Stimulated activated memory B cell treated with anti-CD40 and anti-IgM and Interleukin-4, amounts not matched to agents 10 μg/mL and 1 μg/mL and 100 μg/mL, for 72 hours (primary cell): ENCODE data around the gene PRTN3.

ENCODE experiments used
- ATAC-seq: fragments of 150-1000 bp; cut with Tn5 transposase; 2 replicates; pipeline ENCODE4 v1.10.0; 2021
- H3K27ac Mint-ChIP-seq: one replicate; pipeline ENCODE4 v1.8.0; 2022; ENCODE audit warnings: mild to moderate bottlenecking, mixed read lengths
- H3K27me3 Mint-ChIP-seq: one replicate; pipeline ENCODE4 v1.8.0; 2022; ENCODE audit warnings: mixed read lengths
- H3K36me3 Mint-ChIP-seq: one replicate; pipeline ENCODE4 v1.8.0; 2022; ENCODE audit warnings: mixed read lengths
- H3K4me1 Mint-ChIP-seq: one replicate; pipeline ENCODE4 v1.8.0; 2022; ENCODE audit warnings: mixed read lengths
- H3K4me3 Mint-ChIP-seq: one replicate; pipeline ENCODE4 v1.8.0; 2022; ENCODE audit warnings: mild to moderate bottlenecking, moderate library complexity, mixed read lengths
- H3K9me3 Mint-ChIP-seq: one replicate; pipeline ENCODE4 v1.8.0; 2022; ENCODE audit warnings: mixed read lengths

Gene PRTN3, protein sequence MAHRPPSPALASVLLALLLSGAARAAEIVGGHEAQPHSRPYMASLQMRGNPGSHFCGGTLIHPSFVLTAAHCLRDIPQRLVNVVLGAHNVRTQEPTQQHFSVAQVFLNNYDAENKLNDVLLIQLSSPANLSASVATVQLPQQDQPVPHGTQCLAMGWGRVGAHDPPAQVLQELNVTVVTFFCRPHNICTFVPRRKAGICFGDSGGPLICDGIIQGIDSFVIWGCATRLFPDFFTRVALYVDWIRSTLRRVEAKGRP

DNA sequence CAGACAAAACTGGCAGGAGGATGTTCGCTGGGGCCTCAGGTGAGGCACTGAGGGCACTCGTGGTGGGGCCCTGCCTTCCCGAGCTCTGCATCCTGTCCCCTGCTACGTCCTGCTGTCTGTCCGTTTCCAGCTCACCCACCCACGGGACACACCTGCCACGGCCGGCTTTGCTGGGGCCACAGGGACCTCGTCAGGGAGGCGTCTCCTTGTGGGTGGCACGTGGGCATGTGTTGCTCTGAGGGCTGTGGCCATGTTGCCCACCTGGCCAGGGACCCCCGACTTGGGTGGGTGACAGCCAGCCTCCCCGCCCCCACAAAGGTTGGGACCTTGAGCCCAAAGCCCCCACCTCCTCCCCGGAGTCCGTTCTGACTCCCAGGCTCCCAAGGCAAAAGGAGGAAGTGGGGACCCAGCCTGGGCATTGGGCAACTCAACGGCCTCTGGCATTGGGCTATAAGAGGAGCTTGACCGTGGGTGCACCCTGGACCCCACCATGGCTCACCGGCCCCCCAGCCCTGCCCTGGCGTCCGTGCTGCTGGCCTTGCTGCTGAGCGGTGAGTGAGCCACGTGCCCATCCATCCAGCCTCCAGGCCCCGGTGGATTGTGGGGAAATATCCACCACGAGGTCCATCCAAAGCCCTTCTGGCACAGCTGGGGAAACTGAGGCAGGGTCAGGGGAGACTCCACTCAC lies at the start of gene PRTN3:
Gene PRTN3, plus strand, starts transcription at position 481 of the 688 bp plus-strand sequence. Its CDS starts 10 bp downstream, at position 491.
- peaks cover 5% of the 10 kb centered on the region for H3K36me3 Mint-ChIP-seq
- peaks cover 16% of the 10 kb centered on the region for H3K4me1 Mint-ChIP-seq
- peaks cover 3% of the 10 kb centered on the region for H3K9me3 Mint-ChIP-seq
- H3K27ac Mint-ChIP-seq = no peak within 1 kb of the TSS
- H3K27me3 Mint-ChIP-seq = peaks cover 79% of the 10 kb centered on the region
- no peak within 1 kb of the TSS for H3K4me3 Mint-ChIP-seq
- no peak for ATAC-seq

DNA sequence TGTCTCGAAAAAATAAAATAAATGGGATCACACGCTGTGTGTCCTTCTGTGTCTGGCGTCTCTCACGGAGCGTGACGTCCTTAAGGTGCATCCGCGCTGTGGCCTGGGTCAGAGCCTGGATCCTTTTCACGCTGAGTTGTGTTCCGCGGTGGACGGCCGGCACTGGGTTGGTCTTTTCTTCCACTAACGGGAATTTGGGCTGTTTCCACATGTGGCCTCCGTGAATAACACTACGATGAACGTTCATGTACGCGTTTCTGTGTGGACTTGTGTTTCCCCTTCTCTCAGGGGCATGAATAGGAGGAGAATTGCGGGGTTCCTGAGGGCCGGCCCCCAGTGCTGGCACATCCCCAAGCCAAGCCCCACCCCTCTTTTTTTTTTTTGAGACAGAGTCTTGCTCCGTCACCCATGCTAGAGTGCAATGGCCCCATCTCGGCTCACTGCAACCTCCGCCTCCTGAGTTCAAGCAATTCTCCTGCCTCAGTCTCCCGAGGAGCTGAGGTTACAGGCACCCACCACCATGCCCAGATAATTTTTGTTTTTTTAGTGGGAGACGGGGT lies 49.7 kb upstream of the PRTN3 start:
- Mint-ChIP-seq H3K4me1 (peaks cover 8% of the 10 kb centered on the region), H3K36me3 (no peaks in the 10 kb centered on the region), H3K9me3 (no peaks in the 10 kb centered on the region), H3K27me3 (peaks cover 35% of the 10 kb centered on the region), H3K27ac (no peak overlapping the region), H3K4me3 (no peak overlapping the region)
- no peak for ATAC-seq

DNA sequence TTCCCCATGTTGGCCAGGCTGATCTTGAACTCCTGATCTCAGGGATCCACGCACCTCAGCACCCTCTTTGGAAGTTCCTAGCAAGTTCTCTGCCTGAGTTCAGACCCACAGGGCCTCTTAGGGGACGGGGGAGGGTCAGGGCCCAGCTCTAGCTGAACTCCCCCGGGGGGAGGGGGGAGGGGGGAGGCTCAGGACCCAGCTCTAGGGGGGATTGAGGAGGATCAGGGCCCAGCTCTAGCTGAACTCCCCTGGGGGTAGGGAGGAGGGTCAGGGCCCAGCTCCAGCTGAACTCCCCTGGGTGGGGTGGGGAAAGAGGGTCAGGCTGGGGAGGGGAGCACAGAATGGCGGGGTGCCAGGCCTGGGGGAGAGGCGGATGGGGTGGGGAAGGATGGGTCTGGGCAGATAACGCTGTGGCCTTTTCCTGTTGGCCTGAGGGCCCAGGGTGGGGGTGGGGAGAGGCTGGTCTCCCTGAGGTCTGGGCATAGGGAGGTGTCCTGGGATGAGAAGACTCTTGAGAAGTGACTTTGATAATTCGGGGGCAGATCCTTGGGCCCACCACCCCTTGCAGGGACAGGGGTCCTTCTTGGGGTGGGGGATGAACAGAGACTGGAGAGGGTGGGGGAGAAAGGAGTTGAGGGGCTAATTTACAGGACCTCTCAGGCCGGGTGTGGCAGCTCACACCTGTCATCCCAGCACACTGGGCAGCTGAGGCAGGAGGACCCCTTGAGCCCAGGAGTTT lies 49.1 kb upstream of the PRTN3 start:
- no peak overlapping the region for H3K27ac Mint-ChIP-seq
- H3K27me3 Mint-ChIP-seq = peaks cover 35% of the 10 kb centered on the region
- no peaks in the 10 kb centered on the region for H3K9me3 Mint-ChIP-seq
- ATAC-seq = no peak
- no peak overlapping the region for H3K4me3 Mint-ChIP-seq
- peaks cover 11% of the 10 kb centered on the region for H3K4me1 Mint-ChIP-seq
- H3K36me3 Mint-ChIP-seq = no peaks in the 10 kb centered on the region

DNA sequence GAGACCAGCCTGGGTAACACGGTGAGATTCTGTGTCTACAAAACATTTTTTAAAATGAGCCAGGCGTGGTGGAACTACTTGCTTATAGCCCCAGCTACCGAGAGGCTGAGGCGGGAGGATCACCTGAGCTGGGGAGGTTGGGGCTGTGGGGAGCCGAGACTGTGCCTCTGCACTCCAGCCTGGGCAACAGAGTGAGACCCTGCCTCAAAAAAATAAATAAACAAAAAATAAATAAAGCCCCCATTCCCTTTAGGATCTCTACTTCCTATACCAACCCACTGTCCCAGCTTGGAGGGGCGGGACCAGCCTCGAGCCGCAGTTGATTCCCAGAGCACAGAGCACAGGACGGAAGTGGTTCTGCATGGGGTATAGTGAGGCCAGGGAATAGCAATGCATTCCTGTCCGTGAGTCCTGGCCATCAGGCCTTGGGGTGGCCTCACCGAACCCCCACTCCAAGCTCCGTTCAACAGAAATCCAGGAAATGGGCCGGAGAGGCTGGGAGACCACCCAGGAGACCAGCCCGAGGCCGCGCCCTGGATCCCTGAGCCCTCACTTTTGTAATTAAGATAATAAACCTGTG lies 48.4 kb upstream of the PRTN3 start:
- no peak for ATAC-seq
- Mint-ChIP-seq H3K9me3 (no peaks in the 10 kb centered on the region), H3K4me3 (no peak overlapping the region), H3K27me3 (peaks cover 35% of the 10 kb centered on the region), H3K36me3 (no peaks in the 10 kb centered on the region), H3K27ac (no peak overlapping the region), H3K4me1 (peaks cover 12% of the 10 kb centered on the region)

DNA sequence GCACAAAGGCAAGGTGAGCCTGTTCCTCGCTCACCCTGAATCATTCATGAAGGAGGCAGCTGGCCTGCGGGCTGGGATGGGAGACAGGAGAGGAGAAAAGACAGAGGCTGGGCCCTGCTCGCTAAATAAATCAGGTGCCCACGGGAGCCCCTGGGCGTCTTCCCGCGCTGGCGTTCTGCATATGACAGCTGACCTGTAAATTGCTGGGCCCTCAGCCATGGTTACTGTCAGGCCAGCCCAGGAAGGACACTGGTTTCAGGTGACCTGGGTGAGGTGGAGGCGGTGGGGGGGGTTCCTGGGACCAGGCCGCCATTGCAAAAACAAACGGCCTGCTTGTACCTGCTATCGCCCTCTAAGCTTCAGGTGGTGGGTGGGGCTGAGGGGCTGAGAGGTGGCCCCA lies 47.0 kb upstream of the PRTN3 start:
- Mint-ChIP-seq H3K4me3 (no peak overlapping the region), H3K9me3 (no peaks in the 10 kb centered on the region), H3K27me3 (peaks cover 34% of the 10 kb centered on the region), H3K4me1 (peaks cover 12% of the 10 kb centered on the region), H3K27ac (no peak overlapping the region), H3K36me3 (no peaks in the 10 kb centered on the region)
- no peak for ATAC-seq

DNA sequence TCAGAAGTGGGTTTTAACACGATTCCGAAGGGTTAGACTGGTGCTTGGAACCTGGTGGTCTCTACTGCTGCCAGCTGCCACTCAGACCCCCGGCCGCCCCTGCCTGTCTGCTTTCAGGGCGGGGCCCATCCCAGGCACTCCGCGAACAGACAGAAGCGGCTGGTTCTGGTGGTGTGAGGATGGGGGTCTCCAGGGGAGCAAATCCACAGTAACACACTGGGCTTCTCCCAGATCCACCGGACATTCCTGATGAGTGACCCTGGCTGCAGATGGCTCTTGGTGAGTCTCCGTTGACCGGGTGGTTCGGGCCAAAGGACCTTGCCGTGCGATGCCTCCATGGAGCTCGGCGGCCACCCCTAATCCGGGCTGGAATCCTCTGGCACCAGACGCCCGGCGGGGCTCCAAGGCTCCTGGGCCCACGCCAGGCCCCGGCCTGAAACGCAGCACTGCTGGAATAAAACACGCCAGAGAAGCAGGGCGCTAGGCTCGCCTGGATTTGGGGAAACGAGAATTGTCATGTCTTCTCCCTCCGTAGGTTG lies 45.7 kb upstream of the PRTN3 start:
- no peak overlapping the region for H3K4me3 Mint-ChIP-seq
- no peaks in the 10 kb centered on the region for H3K9me3 Mint-ChIP-seq
- ATAC-seq = no peak
- H3K27me3 Mint-ChIP-seq = peaks cover 20% of the 10 kb centered on the region
- H3K27ac Mint-ChIP-seq = no peak overlapping the region
- peaks cover 11% of the 10 kb centered on the region for H3K36me3 Mint-ChIP-seq
- peaks cover 18% of the 10 kb centered on the region for H3K4me1 Mint-ChIP-seq

DNA sequence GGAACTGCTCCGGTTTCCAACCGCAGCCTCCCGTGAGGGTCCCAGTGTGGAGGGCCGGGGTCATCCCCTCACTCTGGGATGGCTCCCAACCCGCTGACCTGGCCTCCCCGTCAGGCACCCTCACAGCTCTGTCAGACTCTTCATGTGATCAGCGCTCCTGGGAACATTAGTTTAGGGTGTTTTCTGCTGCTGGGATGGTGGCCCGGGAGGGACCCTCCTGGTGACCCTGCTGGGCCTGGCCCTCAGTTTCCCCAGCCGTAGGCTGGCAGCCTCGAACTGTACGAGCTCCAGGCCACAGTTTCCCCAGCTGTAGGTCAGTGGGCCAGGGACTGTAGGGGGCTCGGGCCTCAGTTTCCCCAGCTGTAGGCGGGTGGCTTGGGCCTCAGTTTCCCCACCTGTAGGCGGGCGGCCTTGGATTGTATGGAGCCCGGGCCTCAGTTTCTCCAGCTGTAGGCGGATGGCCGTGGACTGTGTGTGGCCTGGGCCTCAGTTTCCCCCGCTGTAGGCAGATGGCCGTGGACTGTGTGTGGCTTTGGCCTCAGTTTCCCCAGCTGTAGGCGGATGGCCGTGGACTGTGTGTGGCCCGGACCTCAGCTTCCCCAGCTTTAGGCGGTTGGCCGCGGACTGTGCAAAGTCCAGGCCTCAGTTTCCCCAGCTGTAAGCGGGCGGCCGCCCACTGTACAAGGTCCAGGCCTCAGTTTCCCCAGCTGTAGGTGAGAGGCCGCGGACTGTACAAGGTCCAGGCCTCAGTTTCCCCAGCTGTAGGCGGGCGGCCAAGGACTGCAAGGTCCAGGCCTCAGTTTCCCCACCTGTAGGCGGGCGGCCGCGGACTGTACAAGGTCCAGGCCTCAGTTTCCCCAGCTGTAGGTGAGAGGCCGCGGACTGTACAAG lies 44.9 kb upstream of the PRTN3 start:
- H3K36me3 Mint-ChIP-seq = peaks cover 17% of the 10 kb centered on the region
- H3K27me3 Mint-ChIP-seq = peaks cover 13% of the 10 kb centered on the region
- no peaks in the 10 kb centered on the region for H3K9me3 Mint-ChIP-seq
- no peak for ATAC-seq
- peak overlapping the region; percentile 90 for H3K27ac Mint-ChIP-seq
- H3K4me3 Mint-ChIP-seq = peak overlapping the region; percentile 92
- peaks cover 26% of the 10 kb centered on the region for H3K4me1 Mint-ChIP-seq

DNA sequence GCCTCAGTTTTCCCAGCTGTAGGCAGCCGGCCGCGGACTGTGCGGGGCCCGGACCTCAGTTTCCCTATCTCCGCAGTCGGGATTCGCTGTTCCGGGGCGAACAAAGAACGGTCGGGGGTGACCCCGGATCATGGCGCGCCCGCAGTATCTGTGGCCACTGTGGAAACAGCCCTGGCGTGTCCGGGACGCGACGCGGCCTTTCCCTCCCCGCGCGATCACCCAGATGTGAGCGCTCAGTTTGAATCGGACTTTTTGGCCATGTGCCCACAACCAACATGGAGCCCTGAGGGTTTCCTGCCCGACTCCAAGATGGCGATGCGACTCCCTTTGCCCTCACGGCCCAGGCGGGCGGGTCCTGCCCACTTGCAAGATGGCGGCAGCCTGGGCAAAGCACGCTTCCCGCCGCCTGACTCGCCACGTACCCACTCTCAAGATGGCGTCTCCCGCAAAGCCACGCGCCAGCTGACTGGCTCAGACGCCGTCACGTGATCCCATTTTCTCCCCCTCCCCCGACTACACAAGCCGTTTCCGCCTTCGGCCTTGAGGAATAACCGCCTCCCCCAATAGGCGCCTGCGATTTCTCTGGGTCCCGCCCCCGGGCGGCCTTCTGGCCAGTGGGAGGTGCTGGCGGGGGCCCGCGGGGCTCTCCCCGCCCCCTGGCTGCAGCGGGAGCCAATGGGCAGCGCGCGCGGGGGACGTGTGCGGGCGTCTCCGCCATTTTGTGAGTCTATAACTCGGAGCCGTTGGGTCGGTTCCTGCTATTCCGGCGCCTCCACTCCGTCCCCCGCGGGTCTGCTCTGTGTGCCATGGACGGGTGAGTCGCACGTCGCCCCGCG lies 43.9 kb upstream of the PRTN3 start, which contains the start of gene PTBP1:
Gene PTBP1, plus strand, starts transcription at position 761 of the 836 bp plus-strand sequence. Its CDS starts 46 bp downstream, at position 807.
- ATAC-seq = peak; percentile 93
- peaks cover 3% of the 10 kb centered on the region for H3K27me3 Mint-ChIP-seq
- no peaks in the 10 kb centered on the region for H3K9me3 Mint-ChIP-seq
- H3K27ac Mint-ChIP-seq = peak within 1 kb of the TSS; percentile 90
- peaks cover 36% of the 10 kb centered on the region for H3K4me1 Mint-ChIP-seq
- peak within 1 kb of the TSS; percentile 92 for H3K4me3 Mint-ChIP-seq
- peaks cover 20% of the 10 kb centered on the region for H3K36me3 Mint-ChIP-seq

DNA sequence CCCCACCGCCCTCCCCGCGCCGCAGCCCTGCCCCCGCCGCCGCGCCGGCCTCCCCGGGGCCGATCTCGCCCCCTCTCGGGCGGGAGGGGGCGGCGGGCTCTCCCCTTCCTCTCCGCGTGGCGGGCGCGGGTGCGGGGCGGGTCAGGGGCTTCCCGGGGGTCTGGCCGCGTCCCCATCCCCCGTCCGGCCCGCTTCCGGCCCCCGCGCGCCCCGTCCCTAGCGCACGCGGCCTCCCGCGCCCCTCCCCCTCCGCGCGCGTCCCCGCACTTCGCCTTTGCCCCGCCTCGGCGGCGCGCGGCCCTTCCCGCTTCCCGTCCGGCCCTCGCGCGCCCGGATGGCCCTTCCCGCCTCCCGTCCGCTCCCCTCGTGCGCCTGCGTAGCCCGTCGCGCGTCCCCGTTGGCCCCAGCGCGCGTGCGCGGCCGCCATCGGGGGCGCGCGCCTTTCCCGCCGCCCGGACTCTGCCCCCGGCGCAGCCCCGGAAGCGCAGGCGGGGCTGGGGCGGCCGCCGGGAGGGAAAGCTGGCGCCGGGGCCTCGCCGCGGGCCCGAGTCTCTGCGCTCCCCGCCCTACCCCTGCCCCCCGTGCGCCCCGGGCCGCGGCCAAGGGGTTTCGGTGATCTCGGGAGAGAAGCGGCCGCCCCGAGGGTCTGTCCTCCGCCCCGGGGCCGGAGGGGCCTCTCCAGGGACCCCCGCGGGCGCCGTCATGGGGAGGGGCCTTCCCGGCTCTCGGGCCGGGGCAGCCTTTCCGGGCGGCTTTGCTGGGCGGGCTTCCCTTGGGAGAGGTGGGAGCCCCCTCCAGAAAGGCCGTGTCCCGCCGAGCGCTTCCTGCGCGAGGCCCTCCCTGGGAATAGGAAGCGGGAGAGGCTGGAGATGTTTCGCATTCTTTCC lies 43.0 kb upstream of the PRTN3 start:
- peaks cover 26% of the 10 kb centered on the region for H3K36me3 Mint-ChIP-seq
- H3K4me3 Mint-ChIP-seq = peak overlapping the region; percentile 92
- H3K27me3 Mint-ChIP-seq = no peaks in the 10 kb centered on the region
- peak overlapping the region; percentile 90 for H3K27ac Mint-ChIP-seq
- peak; percentile 58 for ATAC-seq
- H3K9me3 Mint-ChIP-seq = no peaks in the 10 kb centered on the region
- peaks cover 44% of the 10 kb centered on the region for H3K4me1 Mint-ChIP-seq

DNA sequence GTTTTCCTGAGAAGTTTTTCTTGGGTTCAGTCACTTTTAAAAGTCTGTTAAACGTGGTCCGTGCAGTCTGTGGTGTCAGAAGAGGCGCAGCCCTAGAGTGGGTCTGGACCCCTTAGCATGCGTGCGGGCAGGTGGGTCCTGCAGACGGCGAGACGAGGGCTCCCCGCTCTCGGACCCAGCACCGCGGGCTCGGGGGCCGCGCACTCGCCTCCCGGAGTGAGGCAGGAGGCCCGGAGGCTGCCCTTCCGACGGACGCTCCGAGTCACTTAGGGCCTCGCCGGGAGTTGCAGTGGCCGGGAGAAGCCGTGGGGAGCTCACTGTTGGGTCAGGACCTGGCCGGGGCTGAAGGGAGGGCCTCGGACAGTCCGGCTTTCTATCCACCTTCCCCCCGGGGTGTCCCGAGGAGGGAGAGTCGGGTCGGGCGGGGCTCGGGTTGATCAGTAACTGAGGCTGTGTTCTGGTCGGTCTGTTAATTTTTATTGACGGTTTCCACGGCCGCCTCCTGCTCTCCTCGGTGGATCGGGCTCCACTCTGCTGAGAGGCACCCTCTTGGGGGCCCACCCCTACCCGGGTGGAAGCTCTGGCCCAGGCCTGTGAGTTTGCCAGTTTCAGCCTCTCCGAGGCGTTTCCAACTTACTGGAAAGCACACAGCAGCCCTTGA lies 42.3 kb upstream of the PRTN3 start:
- no peaks in the 10 kb centered on the region for H3K9me3 Mint-ChIP-seq
- peak overlapping the region; percentile 89 for H3K4me3 Mint-ChIP-seq
- H3K36me3 Mint-ChIP-seq = peaks cover 34% of the 10 kb centered on the region
- H3K27ac Mint-ChIP-seq = peak overlapping the region; percentile 90
- peaks cover 52% of the 10 kb centered on the region for H3K4me1 Mint-ChIP-seq
- no peak for ATAC-seq
- H3K27me3 Mint-ChIP-seq = no peaks in the 10 kb centered on the region

DNA sequence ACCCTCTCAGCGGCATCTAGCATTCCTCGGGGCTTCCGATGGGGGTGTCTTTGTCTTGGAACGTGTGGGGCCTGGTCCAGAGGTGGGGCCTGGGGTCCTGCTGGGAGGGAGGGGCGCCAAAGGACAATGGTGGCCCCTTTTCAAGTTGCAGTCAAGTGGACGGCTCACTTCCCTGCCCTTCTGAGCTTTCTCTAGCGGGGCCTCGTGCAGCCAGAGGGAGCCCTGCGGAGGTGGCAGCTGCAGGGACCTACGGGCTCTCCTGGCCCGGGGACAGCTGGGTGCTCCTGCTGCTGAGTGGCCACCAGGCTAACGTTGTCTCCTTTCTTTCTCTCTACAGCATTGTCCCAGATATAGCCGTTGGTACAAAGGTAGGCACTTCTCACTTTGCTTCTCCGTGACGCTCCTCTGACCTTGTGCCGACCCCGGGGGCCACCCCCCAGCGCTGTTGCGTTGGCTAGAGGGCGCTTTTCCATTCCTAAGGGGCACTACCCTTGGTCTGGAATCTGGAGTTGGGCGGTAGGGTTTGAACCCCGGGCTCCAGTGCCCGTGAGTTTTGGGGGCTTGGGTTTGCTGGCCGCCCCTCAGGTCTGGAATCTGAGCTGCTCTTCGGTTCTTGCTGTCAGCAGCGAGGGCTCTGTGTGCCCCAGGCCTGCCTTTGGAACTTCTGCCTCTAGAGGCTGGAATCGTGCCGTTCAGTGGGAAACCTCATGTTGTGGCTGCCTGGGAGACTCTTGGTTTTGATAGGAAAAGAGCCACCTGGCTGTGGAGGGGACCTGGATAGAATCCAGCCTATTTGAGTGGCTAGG lies 41.5 kb upstream of the PRTN3 start:
- H3K36me3 Mint-ChIP-seq = peaks cover 41% of the 10 kb centered on the region
- no peak for ATAC-seq
- peak overlapping the region; percentile 89 for H3K4me3 Mint-ChIP-seq
- H3K4me1 Mint-ChIP-seq = peaks cover 52% of the 10 kb centered on the region
- H3K27me3 Mint-ChIP-seq = no peaks in the 10 kb centered on the region
- peak overlapping the region; percentile 90 for H3K27ac Mint-ChIP-seq
- H3K9me3 Mint-ChIP-seq = no peaks in the 10 kb centered on the region
